Activated CD4-positive, alpha-beta T cell treated with anti-CD3 and anti-CD28 coated beads for 4 hours (primary cell): ENCODE measurements around the gene FGF12.

Experiments used
- DNase-seq, 2 donors: peaks; one replicate each; pipeline ENCODE4 v3.0.0-alpha.2; 2020

The FGF12 gene

GRCh38 chr3:192489579-192489978 is 237.8 kb downstream of the FGF12 start:
- DNase-seq, result no peak

- DNase-seq, result no peak
Measured at GRCh38 chr3:192487033-192487432, 240.3 kb downstream of the FGF12 start.

- DNase-seq, result no peak
Measured at GRCh38 chr3:192482809-192483208, 244.5 kb downstream of the FGF12 start.

- no peak for DNase-seq
Measured at GRCh38 chr3:192482391-192482790, 244.9 kb downstream of the FGF12 start.

GRCh38 chr3:192481638-192482037 is 245.7 kb downstream of the FGF12 start:
- DNase-seq, result no peak

- DNase-seq, result peak; percentile 15 to 50
Measured at GRCh38 chr3:192467230-192468140, 259.9 kb downstream of the FGF12 start.

GRCh38 chr3:192449036-192449435 is 278.3 kb downstream of the FGF12 start:
- DNase-seq, result no peak

GRCh38 chr3:192445770-192446644 is 281.3 kb downstream of the FGF12 start:
- no peak for DNase-seq

- DNase-seq, result no peak
Measured at GRCh38 chr3:192444791-192445106, 282.6 kb downstream of the FGF12 start.

- DNase-seq, result peak in 1 of 2 donors; percentile 16
Measured at GRCh38 chr3:192444096-192444790, 283.1 kb downstream of the FGF12 start.

GRCh38 chr3:192435241-192435640 is 292.1 kb downstream of the FGF12 start:
- DNase-seq, result no peak

GRCh38 chr3:192434186-192434585 is 293.2 kb downstream of the FGF12 start:
- DNase-seq, result no peak

- DNase-seq, result no peak
Measured at GRCh38 chr3:192433704-192434103, 293.6 kb downstream of the FGF12 start.

- DNase-seq, result no peak
Measured at GRCh38 chr3:192422997-192423342, 304.4 kb downstream of the FGF12 start.

GRCh38 chr3:192422321-192422996 is 304.9 kb downstream of the FGF12 start:
- DNase-seq, result no peak

- DNase-seq, result no peak
Measured at GRCh38 chr3:192419312-192419711, 308.0 kb downstream of the FGF12 start.

- DNase-seq, result no peak
Measured at GRCh38 chr3:192417559-192418055, 309.7 kb downstream of the FGF12 start.

GRCh38 chr3:192417017-192417416 is 310.3 kb downstream of the FGF12 start:
- no peak for DNase-seq

- no peak for DNase-seq
Measured at GRCh38 chr3:192413461-192413860, 313.9 kb downstream of the FGF12 start.

- DNase-seq, result no peak
Measured at GRCh38 chr3:192410684-192410960, 316.7 kb downstream of the FGF12 start.

GRCh38 chr3:192409838-192410683 is 317.3 kb downstream of the FGF12 start:
- no peak for DNase-seq
